Skin epidermis (tissue), 12 donors: ENCODE results near the gene BEND2.
"Not testable (repeated sequence)": the region's sequence is repeated elsewhere in the genome, so short reads cannot be mapped to it uniquely, and the experiment has no call there.

Experiments used
- H3K27ac ChIP-seq, 21 experiments: fragments of 200-600 bp; sonication (generic) in 11 of 21; one replicate each; pipeline ENCODE4 v1.5.0; 2020; ENCODE audit warnings: mild to moderate bottlenecking in 3 of 21, inconsistent platforms in 2 of 21, moderate library complexity in 2 of 21
- H3K4me3 ChIP-seq, 7 experiments: fragments of 200-600 bp; sonication (generic) in 2 of 7; one replicate each; pipeline ENCODE4 v1.5.0; 2020; ENCODE audit warnings: inconsistent platforms in 2 of 7, mild to moderate bottlenecking in 2 of 7, moderate library complexity in 1 of 7

BEND2 gene

GRCh38 chrX:18220786-18221185, at the start of gene BEND2:
Gene BEND2, minus strand, starts transcription at chrX:18220886. Its CDS starts 136 bp downstream, at chrX:18220750.
- no peak within 1 kb of the TSS for H3K4me3 ChIP-seq
- H3K27ac ChIP-seq: no peak within 1 kb of the TSS

GRCh38 chrX:18255059-18255458, 34.4 kb upstream of the BEND2 start:
- H3K4me3 ChIP-seq: no peak overlapping the region
- H3K27ac ChIP-seq: no peak overlapping the region

GRCh38 chrX:18252644-18253359, 32.1 kb upstream of the BEND2 start:
- Histone ChIP-seq H3K27ac (no peak overlapping the region), H3K4me3 (no peak overlapping the region)

GRCh38 chrX:18229646-18230045, 9.0 kb upstream of the BEND2 start:
- H3K4me3 ChIP-seq, H3K27ac ChIP-seq: not testable (repeated sequence)

GRCh38 chrX:18228069-18228468, 7.4 kb upstream of the BEND2 start:
- Histone ChIP-seq H3K27ac (no peak overlapping the region), H3K4me3 (no peak overlapping the region)

GRCh38 chrX:18227458-18227857, 6.8 kb upstream of the BEND2 start:
- H3K4me3 ChIP-seq: no peak overlapping the region
- H3K27ac ChIP-seq: no peak overlapping the region

- no peak overlapping the region for H3K4me3 ChIP-seq
- H3K27ac ChIP-seq: no peak overlapping the region
These were observed 10.2 kb downstream of the BEND2 start for GRCh38 chrX:18210470-18210869.

- no peak overlapping the region for H3K4me3 ChIP-seq
- H3K27ac ChIP-seq: no peak overlapping the region
These were observed 14.0 kb downstream of the BEND2 start for GRCh38 chrX:18206657-18207056.

GRCh38 chrX:18203631-18204030, 17.1 kb downstream of the BEND2 start:
- Histone ChIP-seq H3K27ac (no peak overlapping the region), H3K4me3 (no peak overlapping the region)

GRCh38 chrX:18194688-18195087, 26.0 kb downstream of the BEND2 start:
- Histone ChIP-seq H3K4me3 (no peak overlapping the region), H3K27ac (no peak overlapping the region)

- H3K4me3 ChIP-seq: no peak overlapping the region
- no peak overlapping the region for H3K27ac ChIP-seq
These were observed 41.2 kb downstream of the BEND2 start for GRCh38 chrX:18179446-18179845.

- H3K27ac ChIP-seq: no peak overlapping the region
These were observed 45.7 kb downstream of the BEND2 start for GRCh38 chrX:18174971-18175370.

GRCh38 chrX:18174209-18174608, 46.5 kb downstream of the BEND2 start:
- H3K4me3 ChIP-seq: no peak overlapping the region
- no peak overlapping the region for H3K27ac ChIP-seq

More at GRCh38 chrX:18174971-18175370, 45.7 kb downstream of the BEND2 start:
- H3K4me3 ChIP-seq: no peak overlapping the region

GRCh38 chrX:18173494-18174180, 47.0 kb downstream of the BEND2 start:
- H3K27ac ChIP-seq: no peak overlapping the region

GRCh38 chrX:18172970-18173369, 47.7 kb downstream of the BEND2 start:
- no peak overlapping the region for H3K27ac ChIP-seq
- H3K4me3 ChIP-seq: no peak overlapping the region

More at GRCh38 chrX:18173494-18174180, 47.0 kb downstream of the BEND2 start:
- no peak overlapping the region for H3K4me3 ChIP-seq

GRCh38 chrX:18170910-18171309, 49.8 kb downstream of the BEND2 start:
- Histone ChIP-seq H3K27ac (no peak overlapping the region), H3K4me3 (no peak overlapping the region)

- Histone ChIP-seq H3K4me3 (no peak overlapping the region), H3K27ac (no peak overlapping the region)
These were observed 54.6 kb downstream of the BEND2 start for GRCh38 chrX:18166068-18166467.

- Histone ChIP-seq H3K4me3 (no peak overlapping the region), H3K27ac (no peak overlapping the region)
These were observed 60.3 kb downstream of the BEND2 start for GRCh38 chrX:18160369-18160768.

- Histone ChIP-seq H3K4me3 (no peak overlapping the region), H3K27ac (no peak overlapping the region)
These were observed 61.7 kb downstream of the BEND2 start for GRCh38 chrX:18158963-18159362.

- Histone ChIP-seq H3K27ac (no peak overlapping the region), H3K4me3 (no peak overlapping the region)
These were observed 69.0 kb downstream of the BEND2 start for GRCh38 chrX:18151649-18152048.

GRCh38 chrX:18151157-18151556, 69.5 kb downstream of the BEND2 start:
- Histone ChIP-seq H3K27ac (no peak overlapping the region), H3K4me3 (no peak overlapping the region)
